HepG2 (cell line): ENCODE measurements around the gene LRP5. TPM values are rescaled to one million over a fixed set of nuclear protein-coding genes. Genes with fewer than 3 reads are reported as not detected.

ENCODE experiments used
- ATAC-seq: fragments of 200-7000 bp; cut with Tn5 transposase; 3 replicates; pipeline ENCODE4 v1.9.1; 2020; ENCODE audit warnings: mild to moderate bottlenecking, moderate library complexity
- BruUV-seq: library from RNA; stranded (reverse); fragments of 400-500 nt; replicated peaks from 2 replicates; lab custom pipeline; 2021; lab: Mats Ljungman, UMichigan
- CTCF ChIA-PET: fragments of 300-600 bp; formaldehyde crosslinking; extraction: SDS; loops from one replicate; lab custom pipeline; 2021; ENCODE audit warnings: low total read pairs, inconsistent platforms, low intra/inter-chr PET ratio; lab: Yijun Ruan, JAX
- POLR2A ChIA-PET: fragments of 350-600 bp; sonication (Branson Sonifier 250); formaldehyde crosslinking; loops from one replicate; lab custom pipeline; 2020; ENCODE audit warnings: antibody characterized with exemption, inconsistent platforms; lab: Yijun Ruan, JAX
- DNase-seq: peaks from one replicate; pipeline ENCODE4 v3.0.0-alpha.2; 2015; ENCODE audit warnings: low spot score
- FAIRE-seq: peaks from 3 replicates; lab custom pipeline; 2011; peaks lifted over from hg19 to GRCh38; lab: Jason Lieb, UNC
- H2AFZ ChIP-seq: one replicate; pipeline ENCODE4 v1.6.1; 2011; ENCODE audit warnings: low read length, inconsistent platforms
- H3K27ac ChIP-seq: fragments of 300-600 bp; 3 replicates; pipeline ENCODE4 v1.8.0; 2011; ENCODE audit warnings: mixed run types, mild to moderate bottlenecking, mixed read lengths, low read length, inconsistent platforms; ENCODE audit not compliant: insufficient read depth; ENCODE audit errors: extremely low read length
- H3K27me3 ChIP-seq, 2 experiments: fragments of 200-600 bp in 1 of 2; 2 replicates in 1 of 2; 3 replicates in 1 of 2; pipeline versions ENCODE4 v1.6.0 to v1.8.0; 2011; ENCODE audit warnings: low read length in 2 of 2, mild to moderate bottlenecking in 2 of 2, moderate library complexity in 2 of 2, inconsistent platforms in 1 of 2; ENCODE audit not compliant: insufficient read depth in 2 of 2, control insufficient read depth in 1 of 2
- H3K36me3 ChIP-seq, 2 experiments: fragments of 200-600 bp in 1 of 2; replicated peaks in 1 of 2; 2 replicates in 1 of 2; 3 replicates in 1 of 2; pipeline versions ENCODE4 v1.5.1 to v1.8.0; 2011; ENCODE audit warnings: low read length in 2 of 2, inconsistent platforms in 1 of 2; ENCODE audit not compliant: insufficient read depth in 2 of 2, control insufficient read depth in 1 of 2
- H3K4me1 ChIP-seq: 2 replicates; pipeline ENCODE4 v1.5.1; 2012; ENCODE audit warnings: low read length, inconsistent platforms; ENCODE audit not compliant: insufficient read depth
- H3K4me2 ChIP-seq: 2 replicates; pipeline ENCODE4 v1.6.0; 2011; ENCODE audit warnings: low read depth, low read length, inconsistent platforms
- H3K4me3 ChIP-seq, 3 experiments: fragments of 200-600 bp in 1 of 3; sonication (generic), shearing (Covaris generic) in 1 of 3; replicated peaks in 1 of 3; 2 replicates each; pipeline ENCODE4 v1.5.1; 2011 to 2016; ENCODE audit warnings: low read length in 3 of 3, inconsistent platforms in 2 of 3, low read depth in 2 of 3, mild to moderate bottlenecking in 2 of 3, control low read depth in 1 of 3, mixed read lengths in 1 of 3; ENCODE audit not compliant: insufficient read depth in 1 of 3
- H3K79me2 ChIP-seq: one replicate; pipeline ENCODE4 v1.6.1; 2011; ENCODE audit warnings: low read length, inconsistent platforms; ENCODE audit not compliant: insufficient read depth
- H3K9ac ChIP-seq: 2 replicates; pipeline ENCODE4 v1.6.0; 2011; ENCODE audit warnings: mild to moderate bottlenecking, low read depth, low read length, inconsistent platforms; ENCODE audit not compliant: insufficient read depth
- H3K9me3 ChIP-seq: 2 replicates; pipeline ENCODE4 v1.5.1; 2012; ENCODE audit warnings: mild to moderate bottlenecking, low read length
- H4K20me1 ChIP-seq: 2 replicates; pipeline ENCODE4 v1.6.0; 2011; ENCODE audit warnings: inconsistent platforms, mild to moderate bottlenecking, low read length, moderate library complexity; ENCODE audit not compliant: insufficient read depth
- AGO2 ChIP-seq: fragments of 200-400 bp; formaldehyde crosslinking; optimal IDR thresholded peaks from 2 replicates; pipeline ENCODE3; 2017; ENCODE audit warnings: mild to moderate bottlenecking, low read depth, low read length, moderate library complexity
- EHMT2 ChIP-seq: fragments of 200-600 bp; sonication (generic); IDR thresholded peaks from 2 replicates; pipeline ENCODE4 v1.7.0; 2017; ENCODE audit warnings: antibody characterized with exemption, low read depth, low read length, borderline replicate concordance
- ELF4 ChIP-seq: sonication (generic); formaldehyde crosslinking; IDR thresholded peaks from 2 replicates; pipeline ENCODE4 v1.5.0; 2020; ENCODE audit warnings: missing genetic modification reagents, mild to moderate bottlenecking, moderate library complexity, borderline replicate concordance
- KLF16 ChIP-seq, 2 experiments: sonication (generic) in 1 of 2; formaldehyde crosslinking in 1 of 2; IDR thresholded peaks; 2 replicates each; pipeline versions ENCODE4 v1.6.1 to v1.8.0; 2016 to 2023; ENCODE audit warnings: missing genetic modification reagents in 2 of 2, missing compliant biosample characterization in 1 of 2
- NR3C1 ChIP-seq: sonication (generic); formaldehyde crosslinking; IDR thresholded peaks from 2 replicates; pipeline ENCODE4 v1.4.0; 2020; ENCODE audit warnings: missing genetic modification reagents
- POLR2AphosphoS2 ChIP-seq: IDR thresholded peaks from 2 replicates; pipeline ENCODE4 v1.6.1; 2011; ENCODE audit warnings: low read depth, low read length, improper control_type of control experiment
- ZBTB39 ChIP-seq: sonication (generic); formaldehyde crosslinking; IDR thresholded peaks from 2 replicates; pipeline ENCODE4 v1.5.0; 2020; ENCODE audit warnings: missing genetic modification reagents
- ZBTB44 ChIP-seq: sonication (generic); formaldehyde crosslinking; IDR thresholded peaks from 2 replicates; pipeline ENCODE4 v1.4.0; 2020; ENCODE audit warnings: missing genetic modification reagents
- ZFP90 ChIP-seq: sonication (generic); formaldehyde crosslinking; IDR thresholded peaks from 2 replicates; pipeline ENCODE4 v1.8.0; 2022; ENCODE audit warnings: missing genetic modification reagents, mild to moderate bottlenecking, inconsistent platforms, borderline replicate concordance
- ZNF138 ChIP-seq: sonication (generic); formaldehyde crosslinking; IDR thresholded peaks from 2 replicates; pipeline ENCODE4 v1.5.0; 2020; ENCODE audit warnings: mild to moderate bottlenecking, low read depth, missing genetic modification reagents
- ZNF589 ChIP-seq: sonication (generic); formaldehyde crosslinking; conservative IDR thresholded peaks from 2 replicates; pipeline ENCODE4 v1.8.0; 2022; ENCODE audit warnings: mild to moderate bottlenecking, moderate library complexity, missing genetic modification reagents
- ZNF672 ChIP-seq: sonication (generic); formaldehyde crosslinking; IDR thresholded peaks from 2 replicates; pipeline ENCODE4 v1.8.1; 2022; ENCODE audit warnings: missing genetic modification reagents
- ZNF740 ChIP-seq: sonication (generic); formaldehyde crosslinking; IDR thresholded peaks from 2 replicates; pipeline ENCODE4 v1.4.0; 2020; ENCODE audit warnings: missing genetic modification reagents
- ZNF776 ChIP-seq: sonication (generic); formaldehyde crosslinking; IDR thresholded peaks from 2 replicates; pipeline ENCODE4 v1.4.0; 2020; ENCODE audit warnings: mild to moderate bottlenecking, missing genetic modification reagents
- WGBS: methylation state at CpG from one replicate; pipeline ENCODE4 v1.1.6; 2017; ENCODE audit warnings: low lambda C conversion rate; 5-methylcytosine and 5-hydroxymethylcytosine counted together
- in situ Hi-C: cut with HindIII; loops from 2 replicates; pipeline ENCODE4 v1.10.0; 2017; ENCODE audit warnings: low pct_unique_long_range_greater_than_20kb; ENCODE audit not compliant: extremely low pct_ligation_motif_present
- intact Hi-C: fragments of 100-400 bp; cut with micrococcal nuclease; formaldehyde crosslinking; loops from one replicate; pipeline ENCODE4 v1.10.0; 2022; ENCODE audit not compliant: unreplicated experiment
- polyA plus RNA-seq, 8 experiments: library from polyadenylated mRNA; depleted of rRNA in 3 of 8; stranded (reverse) in 7 of 8; unstranded in 1 of 8; fragments of >200 nt; fragmentation: Illumina TruSeq in 4 of 8; extraction: Trizol in 4 of 8; gene quantifications; 2 replicates each; pipeline versions ENCODE4 v1.2.1 to v1.2.3, GENCODE V29; 2011 to 2016; ENCODE audit warnings: low read depth in 4 of 8, missing spikeins in 1 of 8, mixed read lengths in 1 of 8; ENCODE audit not compliant: insufficient read depth in 1 of 8
- total RNA-seq, 5 experiments: library from RNA; depleted of rRNA; stranded (reverse); fragments of >200 nt; fragmentation: Illumina TruSeq; extraction: Trizol; gene quantifications; 2 replicates each; pipeline ENCODE4 v1.2.3, GENCODE V29; 2016; ENCODE audit warnings: low read depth in 1 of 5

LRP5 gene
- total and polyA plus RNA-seq, 2 of the 13 experiments (the other 11 are each of a cell fraction or from before 2014, with no cell fraction given) = 40.4 to 64.0 TPM

GRCh38 chr11:68425866-68426380 is 113.5 kb downstream of the LRP5 start:
- H3K27me3 ChIP-seq = no peaks in the 10 kb centered on the region
- FAIRE-seq = no peak
- no TSS peak for BruUV-seq
- no peaks in the 10 kb centered on the region; the same call in 1 of the 2 replicates for H3K4me1 ChIP-seq
- intact Hi-C loops = no loop called here
- no peak overlapping the region for H3K4me3 ChIP-seq
- in situ Hi-C loops = no loop called here
- peaks cover 9% of the 10 kb centered on the region; the same call in 1 of the 2 replicates for H4K20me1 ChIP-seq
- no peak overlapping the region for H2AFZ ChIP-seq
- ATAC-seq = no peak
- POLR2A ChIA-PET = no interaction called here
- CTCF ChIA-PET = no interaction called here
- H3K4me2 ChIP-seq = no peak overlapping the region
- H3K27ac ChIP-seq = no peak overlapping the region
- TF ChIP-seq EHMT2 (no peak), AGO2 (peak; percentile 60)
- H3K36me3 ChIP-seq = peaks cover 43 to 87% of the 10 kb centered on the region in 2 experiments
- no peaks in the 10 kb centered on the region for H3K79me2 ChIP-seq
- peaks cover 6% of the 10 kb centered on the region; the same call in 1 of the 2 replicates for H3K9me3 ChIP-seq
- WGBS = 97% methylated on average over 6 of the region's 21 CpGs
- H3K9ac ChIP-seq = no peak overlapping the region
- no peak for DNase-seq

GRCh38 chr11:68429661-68430060 is 117.3 kb downstream of the LRP5 start:
- Histone ChIP-seq H2AFZ (no peak overlapping the region), H3K4me1 (no peaks in the 10 kb centered on the region), H3K27me3 (no peaks in the 10 kb centered on the region), H3K4me3 (no peak overlapping the region), H3K36me3 (peaks cover 52 to 79% of the 10 kb centered on the region in 2 experiments), H3K4me2 (no peak overlapping the region), H3K27ac (no peak overlapping the region), H3K9ac (no peak overlapping the region), H4K20me1 (no peaks in the 10 kb centered on the region), H3K79me2 (no peaks in the 10 kb centered on the region), H3K9me3 (peaks cover 6% of the 10 kb centered on the region; the same call in 1 of the 2 replicates)
- DNase-seq (no peak), FAIRE-seq (no peak), ATAC-seq (no peak)
- in situ Hi-C loops = no loop called here
- WGBS = 100% methylated on average over 2 of the region's 3 CpGs
- CTCF ChIA-PET = no interaction called here
- BruUV-seq = no TSS peak
- POLR2A ChIA-PET = no interaction called here
- intact Hi-C loops = no loop called here
- TF ChIP-seq POLR2AphosphoS2 (no peak), ELF4 (no peak), ZNF672 (no peak), KLF16 (CRISPR knock-in tag; IDR thresholded peaks at IDR 0.05) (no peak), ZBTB39 (CRISPR knock-in tag) (no peak), ZNF740 (CRISPR knock-in tag) (no peak), ZFP90 (peak; percentile 99), ZNF776 (no peak), ZNF589 (no peak), ZBTB44 (no peak), NR3C1 (CRISPR knock-in tag) (no peak), ZNF138 (CRISPR knock-in tag) (no peak)
